SK-N-SH treated with all-trans-retinoic acid at 6 μM for 48 hours (cell line): ENCODE data around the gene FLRT1.

Source experiments
- ATAC-seq: fragments of 200-7000 bp; cut with Tn5 transposase; 3 replicates; pipeline ENCODE4 v1.9.1; 2020; ENCODE audit warnings: mild to moderate bottlenecking, moderate library complexity
- ARNTL ChIP-seq: fragments of 450-650 bp; formaldehyde crosslinking; IDR thresholded peaks from 2 replicates; pipeline ENCODE4 v1.5.0; 2020; ENCODE audit warnings: low read depth, mild to moderate bottlenecking, moderate library complexity, borderline replicate concordance
- BACH2 ChIP-seq: fragments of 250-450 bp; sonication (Bioruptor Pico); IDR thresholded peaks from 2 replicates; pipeline ENCODE4 v1.9.0; 2021; ENCODE audit warnings: mild to moderate bottlenecking, borderline replicate concordance
- CREB5 ChIP-seq: fragments of 250-450 bp; sonication (Bioruptor Pico); IDR thresholded peaks from 2 replicates; pipeline ENCODE4 v1.5.1; 2020; ENCODE audit warnings: low read depth, mild to moderate bottlenecking, moderate library complexity
- CSDC2 ChIP-seq: fragments of 250-450 bp; sonication (Bioruptor Pico); IDR thresholded peaks from 2 replicates; pipeline ENCODE4 v1.5.0; 2020; ENCODE audit warnings: mild to moderate bottlenecking, moderate library complexity
- CSRNP3 ChIP-seq: fragments of 250-450 bp; sonication (Bioruptor Pico); IDR thresholded peaks from 2 replicates; pipeline ENCODE4 v1.5.1; 2021; ENCODE audit warnings: mild to moderate bottlenecking, moderate library complexity
- ESRRG ChIP-seq: fragments of 250-450 bp; sonication (Bioruptor Pico); IDR thresholded peaks from 2 replicates; pipeline ENCODE4 v1.6.1; 2021; ENCODE audit warnings: mild to moderate bottlenecking
- GLIS3 ChIP-seq: fragments of 250-450 bp; sonication (Bioruptor Pico); IDR thresholded peaks from 2 replicates; pipeline ENCODE4 v1.5.0; 2020; ENCODE audit warnings: mild to moderate bottlenecking, moderate library complexity
- ISL1 ChIP-seq: fragments of 250-450 bp; sonication (Bioruptor Pico); IDR thresholded peaks from 2 replicates; pipeline ENCODE4 v2.1.2; 2022; ENCODE audit warnings: mild to moderate bottlenecking, moderate library complexity
- OSR1 ChIP-seq: fragments of 250-450 bp; sonication (Bioruptor Pico); IDR thresholded peaks from 2 replicates; pipeline ENCODE4 v1.8.0; 2022; ENCODE audit warnings: moderate library complexity, mild to moderate bottlenecking, inconsistent platforms
- PPARA ChIP-seq: fragments of 250-450 bp; sonication (Bioruptor Pico); IDR thresholded peaks from 2 replicates; pipeline ENCODE4 v1.5.0; 2020; ENCODE audit warnings: mild to moderate bottlenecking, borderline replicate concordance
- RARB ChIP-seq: fragments of 250-450 bp; sonication (Bioruptor Pico); IDR thresholded peaks from 2 replicates; pipeline ENCODE4 v1.8.0; 2021; ENCODE audit warnings: mild to moderate bottlenecking, moderate library complexity
- SNAI2 ChIP-seq: fragments of 250-450 bp; sonication (Bioruptor Pico); IDR thresholded peaks from 2 replicates; pipeline ENCODE4 v1.5.0; 2020; ENCODE audit warnings: mild to moderate bottlenecking, moderate library complexity
- TCF4 ChIP-seq: fragments of 250-450 bp; sonication (Bioruptor Pico); IDR thresholded peaks from 2 replicates; pipeline ENCODE4 v1.8.0; 2021; ENCODE audit warnings: mild to moderate bottlenecking, moderate library complexity, borderline replicate concordance
- TOX ChIP-seq: fragments of 250-450 bp; sonication (Bioruptor Pico); IDR thresholded peaks from 2 replicates; pipeline ENCODE4 v1.8.0; 2021; ENCODE audit warnings: mild to moderate bottlenecking, moderate library complexity, borderline replicate concordance
- TSHZ2 ChIP-seq: fragments of 250-450 bp; sonication (Bioruptor Pico); IDR thresholded peaks from 2 replicates; pipeline ENCODE4 v1.5.0; 2020; ENCODE audit warnings: mild to moderate bottlenecking, moderate library complexity
- ZFP3 ChIP-seq: fragments of 250-450 bp; sonication (Bioruptor Pico); IDR thresholded peaks from 2 replicates; pipeline ENCODE4 v1.5.0; 2020; ENCODE audit warnings: mild to moderate bottlenecking, moderate library complexity
- ZFP30 ChIP-seq: fragments of 450-650 bp; formaldehyde crosslinking; IDR thresholded peaks from 2 replicates; pipeline ENCODE4 v1.5.0; 2022; ENCODE audit warnings: mild to moderate bottlenecking, moderate library complexity
- ZNF565 ChIP-seq: fragments of 450-650 bp; formaldehyde crosslinking; conservative IDR thresholded peaks from 2 replicates; pipeline ENCODE4 v1.5.0; 2020; ENCODE audit warnings: low read depth, mild to moderate bottlenecking, moderate library complexity
- ZNF70 ChIP-seq: fragments of 450-650 bp; formaldehyde crosslinking; IDR thresholded peaks from 2 replicates; pipeline ENCODE4 v1.5.0; 2020; ENCODE audit warnings: mild to moderate bottlenecking, moderate library complexity
- ZNF8 ChIP-seq: fragments of 450-650 bp; formaldehyde crosslinking; IDR thresholded peaks from 2 replicates; pipeline ENCODE4 v1.5.0; 2020; ENCODE audit warnings: mild to moderate bottlenecking, moderate library complexity

Gene FLRT1

GRCh38 chr11:64008914-64009633, 26.7 kb upstream of the FLRT1 start:
- TF ChIP-seq ZFP3 (CRISPR knock-in tag) = peak; percentile 91
- TF ChIP-seq GLIS3 = no peak
- ATAC-seq = no peak

GRCh38 chr11:64009710-64010109, 26.0 kb upstream of the FLRT1 start:
- TF ChIP-seq CSRNP3 (CRISPR knock-in tag) (no peak), PPARA (CRISPR knock-in tag) (no peak), SNAI2 (CRISPR knock-in tag) (no peak), ZNF8 (CRISPR knock-in tag) (no peak), BACH2 (no peak), OSR1 (CRISPR knock-in tag) (no peak), TCF4 (no peak), ESRRG (no peak)
- no peak for ATAC-seq

GRCh38 chr11:64010783-64011182, 24.9 kb upstream of the FLRT1 start:
- no peak for ATAC-seq
- no peak for TF ChIP-seq ARNTL (CRISPR knock-in tag)
- TF ChIP-seq TOX (CRISPR knock-in tag) = no peak
- no peak for TF ChIP-seq ISL1 (CRISPR knock-in tag)
- TF ChIP-seq CSRNP3 (CRISPR knock-in tag) = no peak
- no peak for TF ChIP-seq GLIS3
- no peak for TF ChIP-seq ZFP3 (CRISPR knock-in tag)
- TF ChIP-seq CREB5 (CRISPR knock-in tag) = no peak
- TF ChIP-seq RARB (CRISPR knock-in tag) = no peak
- no peak for TF ChIP-seq TCF4
- no peak for TF ChIP-seq ZNF70
- no peak for TF ChIP-seq ZNF8 (CRISPR knock-in tag)
- no peak for TF ChIP-seq ZFP30 (CRISPR knock-in tag)

- ATAC-seq = no peak
- TF ChIP-seq CSRNP3 (CRISPR knock-in tag) = no peak
- TF ChIP-seq CSDC2 (CRISPR knock-in tag) = no peak
- no peak for TF ChIP-seq TOX (CRISPR knock-in tag)
- TF ChIP-seq ESRRG = no peak
- TF ChIP-seq RARB (CRISPR knock-in tag) = no peak
- TF ChIP-seq BACH2 = no peak
These were observed 24.4 kb upstream of the FLRT1 start for GRCh38 chr11:64011371-64011770.

GRCh38 chr11:64013141-64013896, 22.4 kb upstream of the FLRT1 start:
- ATAC-seq = no peak
- TF ChIP-seq BACH2 (no peak), CREB5 (CRISPR knock-in tag) (no peak), TCF4 (no peak), CSRNP3 (CRISPR knock-in tag) (no peak), OSR1 (CRISPR knock-in tag) (no peak), ISL1 (CRISPR knock-in tag) (no peak), ZFP3 (CRISPR knock-in tag) (no peak), ZNF70 (no peak), ESRRG (no peak), GLIS3 (no peak), PPARA (CRISPR knock-in tag) (no peak), TSHZ2 (CRISPR knock-in tag) (no peak), ZNF565 (CRISPR knock-in tag) (no peak), ZNF8 (CRISPR knock-in tag) (no peak), SNAI2 (CRISPR knock-in tag) (no peak)
